ENCODE measurements around the gene TMEM220.

Gene TMEM220

DNA sequence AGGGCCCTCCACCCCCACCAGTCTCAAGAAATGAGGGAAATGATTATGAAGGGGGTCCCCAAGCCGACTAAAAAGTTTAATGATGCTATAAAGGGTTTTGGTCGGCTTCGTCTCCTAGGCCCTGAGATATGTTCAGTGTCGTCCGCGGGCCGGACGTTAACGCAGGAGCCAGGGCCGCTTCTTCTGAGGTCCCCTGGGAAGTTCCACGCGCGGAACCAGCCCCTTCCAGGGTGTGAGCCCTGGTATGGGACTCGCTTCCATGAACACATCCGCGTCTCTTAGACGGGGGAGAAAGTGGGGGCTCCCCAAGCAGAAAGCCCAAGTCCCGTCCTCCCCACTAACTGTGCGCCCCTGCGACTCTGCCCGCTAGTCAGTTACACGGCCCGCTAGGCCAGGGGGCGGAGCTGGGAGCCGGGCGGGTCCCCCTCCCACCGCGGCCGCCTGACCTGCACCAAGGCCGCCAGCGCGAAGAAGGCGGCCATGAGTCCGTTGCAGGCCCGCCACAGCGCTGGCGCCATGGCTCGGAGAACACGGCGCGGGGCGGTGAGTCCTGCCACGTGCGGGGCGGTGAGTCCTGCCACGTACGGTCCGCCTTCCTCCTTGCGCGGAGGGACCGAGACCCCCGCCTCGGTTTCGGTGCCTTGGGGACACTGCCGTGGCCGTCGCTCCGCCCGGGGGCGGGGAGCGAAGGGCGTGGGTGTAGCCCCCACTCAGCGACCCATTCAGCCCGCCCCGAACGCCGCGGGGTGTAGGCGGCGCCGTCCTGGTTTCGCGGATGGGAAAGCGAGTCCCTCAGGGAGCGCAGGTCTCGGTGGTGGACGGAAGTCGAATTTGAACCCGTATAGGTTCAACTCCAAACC lies at the start of gene TMEM220:
Gene TMEM220 (minus strand): TSS at position 690 of the 860 bp plus-strand sequence. CDS start 172 bp downstream, at position 518.
- peak; percentile 60 for DNase-seq (ENCODE audit: low read depth)

- DNase-seq (ENCODE audit: low read depth): no peak
Observed at GRCh38 chr17:10779609-10780008, 49.8 kb upstream of the TMEM220 start.

GRCh38 chr17:10777890-10778289 lies 48.1 kb upstream of the TMEM220 start:
- DNase-seq (ENCODE audit: low read depth): no peak

DNA sequence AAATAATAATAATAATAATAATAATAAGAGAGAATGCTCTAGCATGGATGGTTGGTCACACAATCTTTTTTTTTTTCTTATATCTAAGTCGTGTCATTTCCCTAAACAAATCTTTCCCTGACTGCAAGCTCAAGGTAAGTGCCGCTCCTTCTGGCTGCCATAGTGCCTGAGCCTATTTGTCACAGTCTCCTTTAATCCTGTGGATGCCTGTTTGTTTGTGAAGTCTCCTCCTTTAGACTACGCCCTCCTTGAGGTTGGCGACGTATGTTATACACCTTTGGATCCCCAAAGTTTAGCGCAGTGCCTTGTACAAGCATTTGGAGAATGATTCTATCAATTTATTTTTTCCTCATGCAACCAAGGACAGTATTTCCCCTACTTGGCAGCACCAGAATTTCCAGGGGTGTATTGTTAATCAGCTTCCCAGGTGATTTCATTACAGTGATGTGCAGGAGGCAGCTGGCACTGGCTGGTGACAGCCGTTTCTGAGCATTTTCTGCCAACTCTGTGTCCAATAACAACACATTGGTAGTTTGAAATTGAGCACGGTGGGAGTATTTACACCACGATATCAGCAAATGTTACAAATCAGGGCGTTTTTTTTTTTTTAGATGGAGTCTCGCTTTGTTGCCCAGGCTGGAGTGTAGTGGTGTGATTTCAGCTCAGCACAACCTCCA lies 47.4 kb upstream of the TMEM220 start:
- no peak for DNase-seq (ENCODE audit: low read depth)

- no peak for DNase-seq (ENCODE audit: low read depth)
Observed at GRCh38 chr17:10776381-10776780, 46.6 kb upstream of the TMEM220 start.

GRCh38 chr17:10775740-10776356 lies 46.0 kb upstream of the TMEM220 start:
- DNase-seq (ENCODE audit: low read depth): no peak

DNA sequence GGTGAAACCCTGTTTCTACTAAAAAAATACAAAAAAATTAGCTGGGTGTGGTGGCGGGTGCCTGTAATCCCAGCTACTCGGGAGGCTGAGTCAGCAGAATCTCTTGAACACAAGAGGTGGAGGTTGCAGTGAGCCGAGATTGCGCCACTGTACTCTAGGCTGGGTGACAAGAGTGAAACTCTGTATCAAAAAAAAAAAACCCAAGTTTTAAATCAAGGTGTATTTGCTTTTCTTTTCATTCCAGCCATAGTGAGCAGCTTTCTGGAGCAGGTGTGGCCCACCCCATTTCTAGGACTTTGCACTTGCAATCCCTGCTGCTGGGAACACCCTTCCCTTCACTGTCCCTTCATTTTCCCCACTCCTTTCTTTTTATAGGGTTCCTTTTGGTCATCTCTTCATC lies 45.2 kb upstream of the TMEM220 start:
- no peak for DNase-seq (ENCODE audit: low read depth)

DNA sequence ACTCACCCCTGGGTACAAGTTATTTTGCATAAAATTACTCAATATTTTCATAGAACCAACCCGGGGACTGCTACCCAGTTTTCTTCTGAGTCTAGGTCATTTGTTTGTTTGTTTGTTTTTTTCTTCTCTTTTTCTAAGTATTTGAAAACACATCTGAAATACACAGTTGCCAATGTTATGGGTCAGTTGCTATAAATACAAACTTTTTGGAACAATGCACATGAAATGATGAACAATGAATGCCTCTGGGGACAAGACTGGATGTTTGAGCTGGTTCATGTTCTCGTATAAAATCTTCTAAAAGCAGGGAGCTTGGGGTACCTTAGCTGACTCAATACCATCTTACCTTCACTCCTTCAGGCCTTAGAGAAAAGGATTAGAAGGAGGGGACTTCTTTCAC lies 43.6 kb upstream of the TMEM220 start:
- DNase-seq (ENCODE audit: low read depth): no peak

- DNase-seq (ENCODE audit: low read depth): no peak
Observed at GRCh38 chr17:10772425-10773380, 42.9 kb upstream of the TMEM220 start.

DNA sequence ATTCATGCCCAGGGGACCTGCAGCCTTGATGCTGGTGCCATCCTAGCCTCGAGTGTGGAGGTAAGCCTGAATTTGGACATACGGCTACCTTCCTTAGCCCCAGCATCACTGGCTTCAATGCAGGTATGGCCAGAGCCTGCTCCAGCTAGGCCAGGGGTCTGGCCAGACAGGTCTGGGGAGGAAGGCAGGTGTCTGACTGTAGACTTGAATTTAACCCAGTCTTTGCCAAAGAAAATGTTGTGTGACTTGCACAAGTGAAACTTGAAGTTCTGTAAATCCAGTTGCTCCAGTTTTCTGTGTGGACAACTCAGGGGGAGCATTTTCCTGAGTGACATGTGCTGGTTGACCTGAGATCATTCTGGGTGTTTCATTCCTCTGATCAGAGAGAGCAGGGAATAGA lies 41.3 kb upstream of the TMEM220 start:
- no peak for DNase-seq (ENCODE audit: low read depth)

DNA sequence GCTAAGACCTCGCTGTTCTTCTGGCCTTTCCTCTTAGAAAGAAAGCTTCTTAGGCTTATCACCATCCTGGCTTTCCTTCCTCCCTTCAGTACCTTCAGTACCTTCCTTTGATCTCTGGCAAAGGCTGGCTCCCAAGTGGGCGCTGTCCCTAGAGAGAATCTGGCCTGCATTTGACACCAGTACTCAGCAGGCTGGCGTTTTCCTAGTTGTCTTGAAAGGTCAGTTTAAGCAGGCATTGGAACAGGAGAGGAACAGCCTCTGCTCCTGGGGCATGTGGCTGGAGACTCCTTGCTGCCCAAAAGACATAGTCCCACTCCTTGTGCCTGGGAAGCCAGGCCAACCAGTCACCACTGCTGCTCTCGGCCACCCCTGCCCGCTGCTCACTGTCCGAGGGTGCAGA lies 40.0 kb upstream of the TMEM220 start:
- no peak for DNase-seq (ENCODE audit: low read depth)

DNA sequence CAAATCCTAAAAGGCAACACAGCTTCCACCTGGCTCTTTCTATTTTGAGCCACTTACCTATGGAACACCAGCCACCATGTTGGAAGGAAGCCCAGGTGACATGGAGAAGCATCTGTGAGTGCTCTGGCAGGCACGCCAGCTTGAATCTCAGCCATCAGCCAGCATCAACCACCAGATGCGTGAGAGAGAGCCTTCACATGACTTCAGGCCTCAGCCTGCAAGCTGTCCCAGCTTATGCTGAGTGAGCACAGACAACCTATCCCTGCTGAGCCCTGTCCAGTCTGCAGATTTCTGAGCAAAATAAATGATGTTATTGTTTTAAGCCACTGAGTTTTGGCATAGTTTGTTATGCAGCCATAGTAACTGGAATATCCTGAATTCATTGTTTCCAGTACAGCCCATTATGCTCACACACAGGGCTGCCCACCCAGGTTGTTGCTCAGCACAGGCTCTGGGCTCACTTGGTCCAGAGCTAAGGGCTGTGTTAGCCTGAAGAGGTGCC lies 39.0 kb upstream of the TMEM220 start:
- DNase-seq (ENCODE audit: low read depth): no peak

DNA sequence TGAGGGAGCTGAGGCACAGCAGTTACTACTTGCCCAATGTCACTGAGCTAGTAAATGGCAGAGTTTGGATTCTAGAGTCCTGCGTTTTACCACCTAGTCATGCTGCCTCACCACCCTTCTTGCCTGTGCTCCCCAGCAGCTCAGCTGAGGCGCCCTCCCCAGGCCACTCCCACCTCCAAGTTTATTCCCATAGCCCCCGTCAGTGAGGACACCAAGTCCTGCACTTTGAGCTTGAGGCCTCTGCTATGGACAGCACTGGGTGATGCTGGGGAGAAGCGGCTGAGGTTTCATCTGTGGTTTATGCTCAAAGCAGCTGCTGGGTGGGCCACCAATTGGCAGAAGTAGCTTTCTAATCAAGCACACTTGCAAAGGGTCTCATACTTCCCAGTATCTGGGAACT lies 37.4 kb upstream of the TMEM220 start:
- DNase-seq (ENCODE audit: low read depth): no peak

DNA sequence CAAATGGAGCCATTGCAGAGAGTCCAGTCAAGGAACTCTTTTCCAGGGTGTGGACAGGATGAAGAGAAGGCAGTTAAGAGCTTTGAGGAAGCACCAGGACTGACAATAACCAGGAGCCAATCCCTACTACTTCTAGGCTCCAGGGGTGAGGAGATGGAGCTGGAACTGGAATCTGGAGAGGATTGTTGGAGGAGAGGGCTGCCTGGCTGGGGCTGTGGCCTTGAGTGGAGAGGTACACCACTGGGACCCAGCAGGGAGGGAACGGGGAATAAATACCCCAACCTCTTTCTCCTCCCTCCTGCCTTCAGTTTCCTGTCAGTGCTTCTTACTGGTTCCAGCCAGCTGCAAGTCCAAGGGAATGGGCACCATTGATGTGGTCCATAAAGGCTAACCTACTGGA lies 32.2 kb upstream of the TMEM220 start:
- DNase-seq (ENCODE audit: low read depth): no peak

DNA sequence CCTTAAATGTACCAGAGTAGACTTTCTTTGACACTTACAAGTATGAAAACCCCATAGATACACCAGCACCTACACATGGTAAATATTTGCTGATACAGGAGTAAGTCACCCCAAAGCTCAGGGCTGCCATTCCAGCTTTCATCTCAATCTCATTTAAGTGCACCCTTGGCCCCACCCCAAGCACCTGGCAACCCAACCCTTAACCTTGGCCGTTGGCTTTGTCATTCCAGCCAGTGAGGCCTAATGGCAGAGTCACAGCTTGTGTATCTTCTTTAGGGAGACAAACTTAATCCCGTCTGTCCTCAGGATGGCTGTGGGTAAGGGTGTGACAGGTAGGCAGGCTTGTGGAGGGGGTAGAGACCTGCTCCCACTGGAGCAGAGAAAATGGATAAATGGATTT lies 31.5 kb upstream of the TMEM220 start:
- DNase-seq (ENCODE audit: low read depth): no peak

DNA sequence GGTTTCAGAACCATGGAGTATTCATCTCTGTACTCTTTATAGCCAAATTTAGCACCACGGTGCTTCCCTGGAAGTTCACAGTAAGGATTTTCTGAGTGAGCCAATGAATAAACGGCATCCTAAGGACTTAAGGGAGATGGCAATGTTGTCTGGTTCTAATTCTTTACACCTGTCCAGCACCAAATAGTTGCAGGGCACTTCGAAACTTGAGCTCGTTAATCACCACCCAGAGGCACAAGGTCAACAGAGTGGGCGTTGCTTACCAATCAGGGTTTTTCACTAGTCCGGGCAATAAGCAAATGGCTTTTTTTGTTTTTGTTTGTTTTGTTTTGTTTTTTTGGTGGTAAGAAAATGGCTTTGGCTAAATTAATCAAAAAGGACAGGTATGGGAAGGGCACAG lies 28.2 kb upstream of the TMEM220 start:
- no peak for DNase-seq (ENCODE audit: low read depth)

- no peak for DNase-seq (ENCODE audit: low read depth)
Observed at GRCh38 chr17:10757647-10758046, 27.8 kb upstream of the TMEM220 start.

- DNase-seq (ENCODE audit: low read depth): no peak
Observed at GRCh38 chr17:10757067-10757466, 27.2 kb upstream of the TMEM220 start.

- no peak for DNase-seq (ENCODE audit: low read depth)
Observed at GRCh38 chr17:10756619-10757018, 26.8 kb upstream of the TMEM220 start.

DNA sequence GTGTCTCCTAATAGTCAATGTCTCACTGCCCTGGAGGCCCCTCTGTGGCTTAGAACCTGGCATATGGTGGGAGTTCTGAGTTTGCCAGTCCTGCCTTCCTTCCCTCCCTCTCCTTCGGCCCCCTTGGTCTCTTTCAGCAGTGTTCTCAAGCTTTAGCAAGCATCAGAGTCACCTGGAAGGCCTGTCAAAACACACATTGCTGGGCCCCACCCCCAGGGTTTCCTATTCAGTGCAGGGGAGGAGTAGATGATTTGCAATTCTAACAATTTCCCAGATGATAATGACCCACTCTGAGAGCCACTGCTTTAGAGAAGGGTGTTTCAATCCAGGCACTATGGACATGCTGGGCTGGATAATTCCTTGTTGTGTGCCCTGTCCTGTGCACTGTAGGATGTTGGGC lies 26.4 kb upstream of the TMEM220 start:
- no peak for DNase-seq (ENCODE audit: low read depth)

DNA sequence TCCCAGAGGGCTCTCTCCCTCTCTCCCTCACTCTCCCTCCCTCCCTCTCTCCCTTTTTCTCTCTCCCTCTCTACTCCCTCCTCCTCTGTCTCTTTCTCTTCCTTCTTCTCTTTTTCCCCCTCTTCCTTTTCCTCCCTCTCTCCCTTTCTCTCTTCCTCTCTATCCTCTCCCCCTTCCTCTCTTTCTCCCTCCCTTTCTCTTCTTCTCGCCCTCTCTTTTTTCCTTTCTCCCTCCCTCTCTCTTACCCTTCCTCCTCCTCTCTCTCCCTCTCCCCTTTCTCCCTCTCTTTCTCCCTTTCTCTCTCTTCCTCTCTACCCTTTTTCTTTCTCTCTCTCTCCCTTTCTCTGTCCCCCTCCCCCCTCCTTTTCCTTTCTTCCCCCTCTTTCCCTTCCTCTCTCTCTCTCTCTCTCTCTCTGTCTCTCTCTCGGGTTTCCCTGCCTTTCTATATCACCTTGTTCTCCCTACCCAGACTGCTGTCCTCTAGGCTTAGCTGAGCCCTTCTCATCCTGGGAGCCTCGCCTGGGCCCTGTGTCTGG lies 25.8 kb upstream of the TMEM220 start:
- no peak for DNase-seq (ENCODE audit: low read depth)

All from fibroblast of the conjunctiva (primary cell).